ENCODE results near the gene C12orf76.

DNA sequence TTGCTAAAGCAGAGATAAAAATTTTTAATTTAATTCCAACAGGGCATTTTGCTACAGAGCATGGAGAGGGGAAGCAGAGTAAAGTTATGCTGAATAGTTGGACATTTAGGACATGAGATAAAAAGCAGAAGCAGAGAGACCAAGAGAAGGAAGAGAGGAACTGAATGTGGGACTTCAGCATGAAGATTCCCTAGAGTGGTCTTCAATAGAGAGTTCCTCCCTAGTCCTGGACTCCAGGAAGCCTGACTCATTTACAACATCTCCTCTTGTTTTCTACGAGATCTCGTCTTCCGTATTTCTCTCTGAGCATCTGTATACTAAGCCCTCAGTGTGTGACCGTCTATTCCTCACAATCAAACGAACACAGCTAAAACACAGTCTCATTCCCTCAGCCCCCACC is 40.6 kb upstream of the C12orf76 start:
- TF ChIP-seq KDM1A (IDR thresholded peaks at IDR 0.05; ENCODE audit: borderline replicate concordance) (no peak), CHD2 (IDR thresholded peaks at IDR 0.05; ENCODE audit: borderline replicate concordance, low read depth, low read length) (no peak), MTA2 (IDR thresholded peaks at IDR 0.05; ENCODE audit: low read depth) (no peak), NFYA (IDR thresholded peaks at IDR 0.05; ENCODE audit: borderline replicate concordance, low read depth, low read length) (no peak), ZNF207 (IDR thresholded peaks at IDR 0.05; ENCODE audit: borderline replicate concordance) (no peak), EP300 (IDR thresholded peaks at IDR 0.05; ENCODE audit: borderline replicate concordance in 1 of 2, control insufficient read depth in 1 of 2, low read depth in 2 of 2, low read length in 2 of 2) (no peak), SMC3 (IDR thresholded peaks at IDR 0.05; ENCODE audit: borderline replicate concordance, low read length) (no peak), CEBPB (IDR thresholded peaks at IDR 0.05; ENCODE audit: borderline replicate concordance in 1 of 2, low read depth in 2 of 2, low read length in 2 of 2) (no peak), RBBP5 (conservative IDR thresholded peaks at IDR 0.05) (no peak), JUND (IDR thresholded peaks at IDR 0.05; ENCODE audit: low read depth, low read length) (no peak), POLR2A (IDR thresholded peaks at IDR 0.05; ENCODE audit: low read depth, low read length) (no peak)
- TF ChIP-seq, protein P1, sequence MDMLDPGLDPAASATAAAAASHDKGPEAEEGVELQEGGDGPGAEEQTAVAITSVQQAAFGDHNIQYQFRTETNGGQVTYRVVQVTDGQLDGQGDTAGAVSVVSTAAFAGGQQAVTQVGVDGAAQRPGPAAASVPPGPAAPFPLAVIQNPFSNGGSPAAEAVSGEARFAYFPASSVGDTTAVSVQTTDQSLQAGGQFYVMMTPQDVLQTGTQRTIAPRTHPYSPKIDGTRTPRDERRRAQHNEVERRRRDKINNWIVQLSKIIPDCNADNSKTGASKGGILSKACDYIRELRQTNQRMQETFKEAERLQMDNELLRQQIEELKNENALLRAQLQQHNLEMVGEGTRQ (IDR thresholded peaks at IDR 0.05; ENCODE audit: borderline replicate concordance, low read depth, low read length), result no peak
- TF ChIP-seq, protein P2, sequence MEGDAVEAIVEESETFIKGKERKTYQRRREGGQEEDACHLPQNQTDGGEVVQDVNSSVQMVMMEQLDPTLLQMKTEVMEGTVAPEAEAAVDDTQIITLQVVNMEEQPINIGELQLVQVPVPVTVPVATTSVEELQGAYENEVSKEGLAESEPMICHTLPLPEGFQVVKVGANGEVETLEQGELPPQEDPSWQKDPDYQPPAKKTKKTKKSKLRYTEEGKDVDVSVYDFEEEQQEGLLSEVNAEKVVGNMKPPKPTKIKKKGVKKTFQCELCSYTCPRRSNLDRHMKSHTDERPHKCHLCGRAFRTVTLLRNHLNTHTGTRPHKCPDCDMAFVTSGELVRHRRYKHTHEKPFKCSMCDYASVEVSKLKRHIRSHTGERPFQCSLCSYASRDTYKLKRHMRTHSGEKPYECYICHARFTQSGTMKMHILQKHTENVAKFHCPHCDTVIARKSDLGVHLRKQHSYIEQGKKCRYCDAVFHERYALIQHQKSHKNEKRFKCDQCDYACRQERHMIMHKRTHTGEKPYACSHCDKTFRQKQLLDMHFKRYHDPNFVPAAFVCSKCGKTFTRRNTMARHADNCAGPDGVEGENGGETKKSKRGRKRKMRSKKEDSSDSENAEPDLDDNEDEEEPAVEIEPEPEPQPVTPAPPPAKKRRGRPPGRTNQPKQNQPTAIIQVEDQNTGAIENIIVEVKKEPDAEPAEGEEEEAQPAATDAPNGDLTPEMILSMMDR (IDR thresholded peaks at IDR 0.05 in 2 of 3, conservative IDR thresholded peaks at IDR 0.05 in 1 of 3; ENCODE audit: control insufficient read depth in 2 of 3, extremely low read depth in 1 of 3, insufficient read depth in 1 of 3, low read depth in 3 of 3, low read length in 3 of 3), result no peak
- TF ChIP-seq, protein P3, sequence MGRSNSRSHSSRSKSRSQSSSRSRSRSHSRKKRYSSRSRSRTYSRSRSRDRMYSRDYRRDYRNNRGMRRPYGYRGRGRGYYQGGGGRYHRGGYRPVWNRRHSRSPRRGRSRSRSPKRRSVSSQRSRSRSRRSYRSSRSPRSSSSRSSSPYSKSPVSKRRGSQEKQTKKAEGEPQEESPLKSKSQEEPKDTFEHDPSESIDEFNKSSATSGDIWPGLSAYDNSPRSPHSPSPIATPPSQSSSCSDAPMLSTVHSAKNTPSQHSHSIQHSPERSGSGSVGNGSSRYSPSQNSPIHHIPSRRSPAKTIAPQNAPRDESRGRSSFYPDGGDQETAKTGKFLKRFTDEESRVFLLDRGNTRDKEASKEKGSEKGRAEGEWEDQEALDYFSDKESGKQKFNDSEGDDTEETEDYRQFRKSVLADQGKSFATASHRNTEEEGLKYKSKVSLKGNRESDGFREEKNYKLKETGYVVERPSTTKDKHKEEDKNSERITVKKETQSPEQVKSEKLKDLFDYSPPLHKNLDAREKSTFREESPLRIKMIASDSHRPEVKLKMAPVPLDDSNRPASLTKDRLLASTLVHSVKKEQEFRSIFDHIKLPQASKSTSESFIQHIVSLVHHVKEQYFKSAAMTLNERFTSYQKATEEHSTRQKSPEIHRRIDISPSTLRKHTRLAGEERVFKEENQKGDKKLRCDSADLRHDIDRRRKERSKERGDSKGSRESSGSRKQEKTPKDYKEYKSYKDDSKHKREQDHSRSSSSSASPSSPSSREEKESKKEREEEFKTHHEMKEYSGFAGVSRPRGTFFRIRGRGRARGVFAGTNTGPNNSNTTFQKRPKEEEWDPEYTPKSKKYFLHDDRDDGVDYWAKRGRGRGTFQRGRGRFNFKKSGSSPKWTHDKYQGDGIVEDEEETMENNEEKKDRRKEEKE (IDR thresholded peaks at IDR 0.05), result no peak

Data from GM12878 (cell line).